HUES48 (cell line): Measurements from ENCODE around the gene DYNC1LI2.

Experiments
- H3K27ac ChIP-seq: one replicate; pipeline ENCODE4 v1.7.0; 2013; ENCODE audit warnings: low read depth, low read length, inconsistent platforms
- H3K27me3 ChIP-seq: 2 replicates; pipeline ENCODE4 v1.6.1; 2013; ENCODE audit warnings: mild to moderate bottlenecking, low read length; ENCODE audit not compliant: control insufficient read depth, insufficient read depth
- H3K36me3 ChIP-seq: 2 replicates; pipeline ENCODE4 v1.6.1; 2013; ENCODE audit warnings: low read length; ENCODE audit not compliant: control insufficient read depth, insufficient read depth
- H3K4me1 ChIP-seq: 2 replicates; pipeline ENCODE4 v1.6.1; 2013; ENCODE audit warnings: mild to moderate bottlenecking, low read length; ENCODE audit not compliant: control insufficient read depth, insufficient read depth
- H3K4me3 ChIP-seq: 2 replicates; pipeline ENCODE4 v1.5.1; 2013; ENCODE audit warnings: mild to moderate bottlenecking, low read depth, low read length
- H3K9ac ChIP-seq: 2 replicates; pipeline ENCODE4 v1.6.1; 2013; ENCODE audit warnings: mild to moderate bottlenecking, low read depth, low read length, moderate library complexity
- H3K9me3 ChIP-seq: 2 replicates; pipeline ENCODE4 v1.6.1; 2013; ENCODE audit warnings: low read length; ENCODE audit not compliant: control insufficient read depth, insufficient read depth

The DYNC1LI2 gene

DNA sequence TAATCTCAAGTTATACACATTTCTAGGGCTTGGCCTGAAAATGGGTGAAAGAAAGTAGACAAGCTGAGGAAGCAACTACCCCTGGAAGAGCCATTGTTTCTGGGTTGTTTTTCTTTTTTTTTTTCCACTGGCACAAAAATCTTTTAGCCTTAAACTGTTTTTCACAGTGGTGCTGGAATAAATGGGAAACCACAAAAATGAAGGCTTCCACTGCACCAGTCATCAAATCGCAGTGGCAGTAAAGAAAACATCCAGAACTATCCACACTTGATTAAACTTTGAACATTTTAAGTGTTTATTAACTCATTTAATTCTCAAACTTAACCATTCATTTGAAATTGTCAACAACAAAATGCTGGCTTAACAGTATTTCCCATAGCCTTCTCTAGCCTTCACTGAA lies 69.1 kb downstream of the DYNC1LI2 start:
- H3K9ac ChIP-seq = no peak overlapping the region
- H3K27me3 ChIP-seq = no peaks in the 10 kb centered on the region
- H3K9me3 ChIP-seq = no peaks in the 10 kb centered on the region
- no peak overlapping the region for H3K4me3 ChIP-seq
- peaks cover 9% of the 10 kb centered on the region; the same call in 1 of the 2 replicates for H3K36me3 ChIP-seq
- H3K27ac ChIP-seq = no peak overlapping the region
- no peaks in the 10 kb centered on the region for H3K4me1 ChIP-seq

DNA sequence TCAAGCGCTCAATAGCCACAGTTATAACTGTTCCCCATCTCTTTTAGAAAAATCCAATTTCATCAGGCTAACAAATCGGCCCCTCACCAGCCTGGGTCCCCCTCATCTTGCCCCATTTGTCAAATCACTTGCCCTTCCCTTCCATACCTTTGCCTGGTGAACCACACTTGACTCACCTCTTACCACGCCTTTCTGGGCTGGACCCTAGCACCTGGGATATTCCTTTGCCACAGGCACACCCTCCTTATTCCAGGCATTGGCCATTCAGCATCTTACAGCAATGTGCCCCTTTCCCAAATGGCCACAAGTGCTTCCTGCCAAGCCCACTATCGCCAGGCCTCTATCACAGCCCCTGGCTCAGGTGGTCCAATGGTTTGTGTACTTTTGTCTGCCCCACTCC lies 69.7 kb downstream of the DYNC1LI2 start:
- Histone ChIP-seq H3K27ac (no peak overlapping the region), H3K9ac (no peak overlapping the region), H3K4me3 (no peak overlapping the region), H3K36me3 (peaks cover 9% of the 10 kb centered on the region; the same call in 1 of the 2 replicates), H3K27me3 (no peaks in the 10 kb centered on the region), H3K9me3 (no peaks in the 10 kb centered on the region), H3K4me1 (0 out of 2 replicates have a peak, but pooled peaks cover 3% of the 10 kb centered on the region)

DNA sequence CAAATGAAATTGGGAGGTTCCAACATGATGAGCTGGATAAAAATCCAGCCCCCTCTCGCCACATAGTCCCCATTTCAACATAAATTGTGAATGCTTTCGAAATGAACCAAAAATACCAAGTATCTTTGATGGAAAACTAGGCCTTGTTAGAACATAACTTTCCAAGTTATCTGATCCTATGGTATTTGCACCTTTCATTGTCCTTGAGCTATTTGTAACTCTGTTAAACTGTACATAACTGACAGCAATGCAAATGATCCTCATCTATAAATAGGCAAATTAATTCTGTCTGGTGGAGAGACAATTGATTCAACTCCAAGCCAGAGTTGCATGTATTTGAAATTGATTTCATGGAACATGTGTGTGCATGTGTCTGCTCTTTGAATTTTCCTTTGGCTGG lies 73.1 kb downstream of the DYNC1LI2 start:
- no peak overlapping the region for H3K27ac ChIP-seq
- H3K36me3 ChIP-seq = peaks cover 9% of the 10 kb centered on the region; the same call in 1 of the 2 replicates
- no peak overlapping the region for H3K4me3 ChIP-seq
- H3K27me3 ChIP-seq = no peaks in the 10 kb centered on the region
- no peak overlapping the region for H3K9ac ChIP-seq
- 0 out of 2 replicates have a peak, but pooled peaks cover 3% of the 10 kb centered on the region for H3K4me1 ChIP-seq
- no peaks in the 10 kb centered on the region for H3K9me3 ChIP-seq

DNA sequence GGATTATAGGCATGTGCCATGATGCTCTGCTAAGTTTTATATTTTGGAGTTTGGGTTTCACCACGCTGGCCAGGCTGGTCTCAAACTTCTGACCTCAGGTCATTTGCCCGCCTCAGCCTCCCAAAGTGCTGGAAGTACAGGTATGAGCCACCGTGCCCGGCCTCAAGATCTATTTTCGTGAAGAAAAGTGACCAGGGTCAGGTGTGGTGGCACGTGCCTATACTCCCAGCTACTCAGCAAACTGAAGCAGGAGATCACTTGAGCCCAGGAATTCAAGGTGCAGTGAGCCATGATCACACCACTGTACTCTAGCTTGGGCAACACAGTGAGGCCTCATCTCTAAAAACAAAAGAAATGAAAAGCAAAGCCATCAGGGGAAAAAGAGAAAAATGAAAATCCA lies 73.6 kb downstream of the DYNC1LI2 start:
- no peaks in the 10 kb centered on the region for H3K27me3 ChIP-seq
- no peaks in the 10 kb centered on the region for H3K9me3 ChIP-seq
- H3K9ac ChIP-seq = no peak overlapping the region
- H3K36me3 ChIP-seq = peaks cover 9% of the 10 kb centered on the region; the same call in 1 of the 2 replicates
- no peak overlapping the region for H3K27ac ChIP-seq
- H3K4me3 ChIP-seq = no peak overlapping the region
- H3K4me1 ChIP-seq = 0 out of 2 replicates have a peak, but pooled peaks cover 3% of the 10 kb centered on the region

DNA sequence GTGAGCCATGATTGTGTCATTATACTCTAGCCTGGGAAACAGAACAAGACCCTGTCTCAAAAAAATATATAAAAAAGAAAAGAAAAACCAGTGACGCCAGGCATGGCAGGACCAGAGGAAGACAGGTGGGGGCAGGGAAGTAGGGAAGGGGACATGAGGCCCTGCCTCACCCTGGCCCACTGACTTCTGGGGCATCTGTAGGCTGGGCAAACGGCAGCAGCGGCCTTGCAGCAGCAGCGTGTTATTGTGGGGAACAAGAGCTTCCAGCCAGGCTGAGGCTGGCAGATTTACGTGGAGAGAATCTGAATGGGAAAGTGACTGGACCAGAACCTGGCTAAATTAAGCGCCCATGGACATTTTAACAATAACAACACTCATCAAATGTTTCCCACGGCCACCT lies 74.2 kb downstream of the DYNC1LI2 start:
- H3K27me3 ChIP-seq = no peaks in the 10 kb centered on the region

DNA sequence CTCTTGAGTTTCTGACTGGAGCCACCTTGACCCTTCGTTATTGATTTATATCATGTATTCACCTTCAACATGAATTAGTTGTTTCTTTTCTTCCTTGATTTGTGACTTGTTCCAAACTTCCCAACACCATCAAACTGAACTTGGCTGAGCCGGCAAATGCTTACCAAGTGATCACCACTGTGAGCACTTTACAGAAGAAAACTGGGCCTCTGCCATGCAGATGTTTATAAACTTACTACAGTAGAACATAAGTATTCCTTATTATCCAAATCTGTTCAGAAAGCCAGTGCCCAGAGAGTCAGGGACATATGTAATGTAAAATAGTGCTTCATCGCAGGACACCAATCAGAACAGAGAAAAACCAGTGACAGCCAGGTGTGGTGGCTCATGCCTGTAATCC lies 74.8 kb downstream of the DYNC1LI2 start:
- H3K27ac ChIP-seq = no peak overlapping the region
- H3K36me3 ChIP-seq = peaks cover 9% of the 10 kb centered on the region; the same call in 1 of the 2 replicates
- no peak overlapping the region for H3K9ac ChIP-seq
- no peaks in the 10 kb centered on the region for H3K27me3 ChIP-seq
- 0 out of 2 replicates have a peak, but pooled peaks cover 3% of the 10 kb centered on the region for H3K4me1 ChIP-seq
- H3K4me3 ChIP-seq = no peak overlapping the region
- no peaks in the 10 kb centered on the region for H3K9me3 ChIP-seq

More for the DNA sequence above, 74.2 kb downstream of the DYNC1LI2 start:
- H3K9ac ChIP-seq = no peak overlapping the region
- no peak overlapping the region for H3K4me3 ChIP-seq
- 0 out of 2 replicates have a peak, but pooled peaks cover 3% of the 10 kb centered on the region for H3K4me1 ChIP-seq
- H3K27ac ChIP-seq = no peak overlapping the region
- no peaks in the 10 kb centered on the region for H3K9me3 ChIP-seq
- H3K36me3 ChIP-seq = peaks cover 9% of the 10 kb centered on the region; the same call in 1 of the 2 replicates

DNA sequence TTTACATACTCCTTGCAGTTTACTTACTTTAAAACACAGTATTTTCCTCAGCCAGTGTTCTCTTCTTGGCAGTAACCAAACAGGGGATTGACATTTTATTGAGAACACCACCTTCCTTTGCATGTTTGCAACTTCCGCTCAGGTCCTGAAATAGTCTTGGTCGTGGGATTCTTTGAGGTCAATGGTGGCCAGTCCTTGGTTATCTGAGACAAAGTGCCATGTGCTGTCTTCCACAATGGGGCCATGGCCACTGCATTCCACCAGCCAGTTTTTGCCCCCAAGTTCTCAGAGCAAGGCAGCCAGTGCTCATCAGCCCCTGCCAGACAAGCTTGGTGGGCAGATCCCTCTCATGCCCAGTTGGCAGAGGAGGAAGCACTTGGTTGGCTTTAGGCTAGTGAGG lies 77.7 kb downstream of the DYNC1LI2 start:
- H3K9ac ChIP-seq = no peak overlapping the region
- no peak overlapping the region for H3K27ac ChIP-seq
- no peaks in the 10 kb centered on the region for H3K9me3 ChIP-seq

More for the DNA sequence above, 77.7 kb downstream of the DYNC1LI2 start:
- Histone ChIP-seq H3K4me1 (0 out of 2 replicates have a peak, but pooled peaks cover 3% of the 10 kb centered on the region), H3K36me3 (peaks cover 8% of the 10 kb centered on the region; the same call in 1 of the 2 replicates), H3K27me3 (no peaks in the 10 kb centered on the region), H3K4me3 (no peak overlapping the region)
